ENCODE measurements around the gene DUSP8. TPM values are rescaled to one million over a fixed set of nuclear protein-coding genes. Genes with fewer than 3 reads are reported as not detected.

DUSP8 gene
- total RNA-seq, 2 experiments from 2014 or later = 1.5 to 2.1 TPM

Other genes starting within 250 kb of the DUSP8 start
- gene BRSK2, start 182.3 kb downstream of the DUSP8 start, total RNA-seq = under 1 TPM; 0.46 to 0.97 TPM
- gene MOB2, start 85.5 kb downstream of the DUSP8 start, total RNA-seq = 10 to 100 TPM; 15.2 to 16.3 TPM
- gene KRTAP5-1, start 13.0 kb upstream of the DUSP8 start, total RNA-seq = not detected
- gene KRTAP5-2, start 26.0 kb upstream of the DUSP8 start, total RNA-seq = not detected
- gene KRTAP5-3, start 36.2 kb upstream of the DUSP8 start, total RNA-seq = not detected
- not detected for gene KRTAP5-4, start 49.9 kb upstream of the DUSP8 start, total RNA-seq
- gene KRTAP5-5, start 57.5 kb upstream of the DUSP8 start, total RNA-seq = not detected
- not detected for gene KRTAP5-6, start 124.9 kb upstream of the DUSP8 start, total RNA-seq
- gene IFITM10, start 178.3 kb upstream of the DUSP8 start, total RNA-seq = not detected
- gene CTSD, start 191.7 kb upstream of the DUSP8 start, total RNA-seq = 10 to 100 TPM; 40.9 to 43.0 TPM

All from activated naive CD8-positive, alpha-beta T cell treated with anti-CD3 and anti-CD28 coated beads for 36 hours (primary cell).